Fibroblast of the aortic adventitia (primary cell): ENCODE results near the gene BCL2A1. TPM values are rescaled to one million over a fixed set of nuclear protein-coding genes. Genes with fewer than 3 reads are reported as not detected.
"Not testable (repeated sequence)": the region's sequence is repeated elsewhere in the genome, so short reads cannot be mapped to it uniquely, and the experiment has no call there.

Experiments
- DNase-seq: peaks from one replicate; pipeline ENCODE4 v3.0.0-alpha.2; 2010; ENCODE audit warnings: low read depth
- H3K4me3 ChIP-seq: 2 replicates; pipeline ENCODE4 v1.5.1; 2011; ENCODE audit warnings: low read depth, mild to moderate bottlenecking, control low read depth, low read length, moderate library complexity
- total RNA-seq: library from RNA; depleted of rRNA; stranded (reverse); fragments of >200 nt; gene quantifications from 2 replicates; pipeline ENCODE4 v1.2.3, GENCODE V29; 2012; ENCODE audit warnings: low replicate concordance
- TF ChIP-seq, protein P1 (sequence below): IDR thresholded peaks from 2 replicates; pipeline ENCODE4 v1.5.1; 2011; ENCODE audit warnings: mild to moderate bottlenecking, low read length, control low read depth, inconsistent platforms; ENCODE audit not compliant: insufficient read depth

BCL2A1 gene
- total RNA-seq, 1 donor, result 0.81 TPM

- no peak for DNase-seq
- no peak overlapping the region for H3K4me3 ChIP-seq
- TF ChIP-seq, protein P1, sequence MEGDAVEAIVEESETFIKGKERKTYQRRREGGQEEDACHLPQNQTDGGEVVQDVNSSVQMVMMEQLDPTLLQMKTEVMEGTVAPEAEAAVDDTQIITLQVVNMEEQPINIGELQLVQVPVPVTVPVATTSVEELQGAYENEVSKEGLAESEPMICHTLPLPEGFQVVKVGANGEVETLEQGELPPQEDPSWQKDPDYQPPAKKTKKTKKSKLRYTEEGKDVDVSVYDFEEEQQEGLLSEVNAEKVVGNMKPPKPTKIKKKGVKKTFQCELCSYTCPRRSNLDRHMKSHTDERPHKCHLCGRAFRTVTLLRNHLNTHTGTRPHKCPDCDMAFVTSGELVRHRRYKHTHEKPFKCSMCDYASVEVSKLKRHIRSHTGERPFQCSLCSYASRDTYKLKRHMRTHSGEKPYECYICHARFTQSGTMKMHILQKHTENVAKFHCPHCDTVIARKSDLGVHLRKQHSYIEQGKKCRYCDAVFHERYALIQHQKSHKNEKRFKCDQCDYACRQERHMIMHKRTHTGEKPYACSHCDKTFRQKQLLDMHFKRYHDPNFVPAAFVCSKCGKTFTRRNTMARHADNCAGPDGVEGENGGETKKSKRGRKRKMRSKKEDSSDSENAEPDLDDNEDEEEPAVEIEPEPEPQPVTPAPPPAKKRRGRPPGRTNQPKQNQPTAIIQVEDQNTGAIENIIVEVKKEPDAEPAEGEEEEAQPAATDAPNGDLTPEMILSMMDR, result no peak
Measured at GRCh38 chr15:80012060-80012726, 41.2 kb upstream of the BCL2A1 start.

- H3K4me3 ChIP-seq, result no peak overlapping the region
- TF ChIP-seq, protein P1, result no peak
- no peak for DNase-seq
Measured at GRCh38 chr15:80011596-80011995, 40.6 kb upstream of the BCL2A1 start.

- peak; percentile 93 for DNase-seq
- not testable (repeated sequence) for H3K4me3 ChIP-seq
Measured at GRCh38 chr15:80011041-80011523, 40.1 kb upstream of the BCL2A1 start.

GRCh38 chr15:80010131-80010673, 39.2 kb upstream of the BCL2A1 start:
- peak; percentile 63 for DNase-seq
- H3K4me3 ChIP-seq, result no peak overlapping the region
- TF ChIP-seq, protein P1, result no peak

- TF ChIP-seq, protein P1, result no peak
- no peak for DNase-seq
Measured at GRCh38 chr15:80007532-80007931, 36.5 kb upstream of the BCL2A1 start.

GRCh38 chr15:80006946-80007345, 36.0 kb upstream of the BCL2A1 start:
- TF ChIP-seq, protein P1, result no peak
- H3K4me3 ChIP-seq, result no peak overlapping the region
- no peak for DNase-seq

More at GRCh38 chr15:80007532-80007931, 36.5 kb upstream of the BCL2A1 start:
- no peak overlapping the region for H3K4me3 ChIP-seq

- H3K4me3 ChIP-seq, result no peak overlapping the region
- DNase-seq, result no peak
- TF ChIP-seq, protein P1, result no peak
Measured at GRCh38 chr15:80003934-80004472, 33.0 kb upstream of the BCL2A1 start.
